ENCODE measurements around the gene SLC22A17. TPM values are rescaled to one million over a fixed set of nuclear protein-coding genes. Genes with fewer than 3 reads are reported as not detected.

Gene SLC22A17
- total RNA-seq, 1 experiment from 2014 or later, result 5.9 TPM

GRCh38 chr14:23361320-23361719, 8.6 kb upstream of the SLC22A17 start:
- no peak overlapping the region for H3K4me3 ChIP-seq (replicated peaks in 1 of 2; ENCODE audit: low read depth in 1 of 2, low read length in 2 of 2)
- H3K9me3 ChIP-seq (ENCODE audit: control insufficient read depth in 1 of 2, insufficient read depth in 1 of 2, low read depth in 1 of 2, low read length in 2 of 2), result no peaks in the 10 kb centered on the region
- no peak overlapping the region for H3K4me2 ChIP-seq (ENCODE audit: low read length)
- no peak overlapping the region for H2AFZ ChIP-seq (ENCODE audit: low read depth, low read length, poor library complexity, severe bottlenecking)
- no peaks in the 10 kb centered on the region for H4K20me1 ChIP-seq (ENCODE audit: insufficient read depth)
- no peaks in the 10 kb centered on the region for H3K9me2 ChIP-seq (ENCODE audit: insufficient read depth)
- ATAC-seq, result no peak
- H3K27me3 ChIP-seq (ENCODE audit: insufficient read depth, low read length), result 0 out of 2 replicates have a peak, but pooled peaks cover 3% of the 10 kb centered on the region
- no peak overlapping the region for H3K27ac ChIP-seq (ENCODE audit: low read depth, low read length)
- H3K79me2 ChIP-seq (ENCODE audit: insufficient read depth, low read length), result no peaks in the 10 kb centered on the region
- RAD21 ChIA-PET (ENCODE audit: low non-redundant PET in 1 of 2, low total read pairs in 2 of 2, uncharacterized antibody in 2 of 2, unreplicated experiment in 2 of 2), result no interaction called here
- POLR2A ChIA-PET, result no interaction called here
- CTCF ChIA-PET, result interaction anchor here (1.1 to 2.8 kb wide), 5 partner anchors 16 to 293 kb away, joined by 4 to 14 read pairs (median 5); no protein-coding TSS in a partner anchor
- H3K4me1 ChIP-seq (ENCODE audit: control insufficient read depth in 1 of 2, insufficient read depth in 2 of 2, low read length in 2 of 2), result no peaks in the 10 kb centered on the region
- intact Hi-C loops (cut with micrococcal nuclease), result no loop called here
- H3K9ac ChIP-seq (ENCODE audit: low read length), result no peak overlapping the region
- DNase-seq (ENCODE audit: low read depth, low spot score), result no peak
- no peaks in the 10 kb centered on the region for H3K36me3 ChIP-seq (ENCODE audit: control insufficient read depth in 1 of 2, insufficient read depth in 2 of 2, low read length in 2 of 2)
- BruUV-seq (replicated peaks), result no TSS peak
- TF ChIP-seq ZNF274 (IDR thresholded peaks at IDR 0.05; ENCODE audit: low read depth, low read length), result no peak
- no peak for TF ChIP-seq EGR1 (IDR thresholded peaks at IDR 0.05; ENCODE audit: low read depth)
- TF ChIP-seq POLR2A (IDR thresholded peaks at IDR 0.05; ENCODE audit: borderline replicate concordance, extremely low read depth, insufficient read depth, insufficient read length), result no peak
- TF ChIP-seq YY1 (IDR thresholded peaks at IDR 0.05; ENCODE audit: extremely low read depth, insufficient replicate concordance, low read depth, low read length), result no peak
- TF ChIP-seq EZH2 (IDR thresholded peaks at IDR 0.05), result no peak
- TF ChIP-seq JUND (IDR thresholded peaks at IDR 0.05), result no peak
- no peak for TF ChIP-seq SRF (IDR thresholded peaks at IDR 0.05; ENCODE audit: low read depth)

- no peaks in the 10 kb centered on the region for H4K20me1 ChIP-seq (ENCODE audit: insufficient read depth)
- no peaks in the 10 kb centered on the region for H3K79me2 ChIP-seq (ENCODE audit: insufficient read depth, low read length)
- no peaks in the 10 kb centered on the region for H3K36me3 ChIP-seq (ENCODE audit: control insufficient read depth in 1 of 2, insufficient read depth in 2 of 2, low read length in 2 of 2)
- ChIA-PET CTCF (interaction anchor here (0.7 to 2.8 kb wide), 9 partner anchors 15 to 292 kb away, joined by 3 to 14 read pairs (median 5); partner anchors contain the start of genes HOMEZ and PABPN1), POLR2A (no interaction called here), RAD21 (ENCODE audit: low non-redundant PET in 1 of 2, low total read pairs in 2 of 2, uncharacterized antibody in 2 of 2, unreplicated experiment in 2 of 2) (interaction anchor here in 1 of 2 experiments (0.9 to 1.6 kb wide), 2 partner anchors 19 to 34 kb away, joined by 3 to 6 read pairs; no protein-coding TSS in a partner anchor)
- no peak overlapping the region for H3K4me2 ChIP-seq (ENCODE audit: low read length)
- no TSS peak for BruUV-seq (replicated peaks)
- intact Hi-C loops (cut with micrococcal nuclease), result no loop called here
- ATAC-seq, result peak; percentile 73
- H3K9me3 ChIP-seq (ENCODE audit: control insufficient read depth in 1 of 2, insufficient read depth in 1 of 2, low read depth in 1 of 2, low read length in 2 of 2), result no peaks in the 10 kb centered on the region
- no peak for DNase-seq (ENCODE audit: low read depth, low spot score)
- 0 out of 2 replicates have a peak, but pooled peaks cover 3% of the 10 kb centered on the region for H3K27me3 ChIP-seq (ENCODE audit: insufficient read depth, low read length)
- no peak overlapping the region for H3K9ac ChIP-seq (ENCODE audit: low read length)
- H3K27ac ChIP-seq (ENCODE audit: low read depth, low read length), result no peak overlapping the region
- no peaks in the 10 kb centered on the region for H3K9me2 ChIP-seq (ENCODE audit: insufficient read depth)
- no peaks in the 10 kb centered on the region for H3K4me1 ChIP-seq (ENCODE audit: control insufficient read depth in 1 of 2, insufficient read depth in 2 of 2, low read length in 2 of 2)
- H2AFZ ChIP-seq (ENCODE audit: low read depth, low read length, poor library complexity, severe bottlenecking), result no peak overlapping the region
- TF ChIP-seq POLR2AphosphoS5 (IDR thresholded peaks at IDR 0.05; ENCODE audit: low read depth, low read length) (no peak), ZNF274 (IDR thresholded peaks at IDR 0.05; ENCODE audit: low read depth, low read length) (no peak), FOSL1 (IDR thresholded peaks at IDR 0.05; ENCODE audit: low read depth) (no peak), RAD21 (IDR thresholded peaks at IDR 0.05; ENCODE audit: low read depth) (peak; percentile 45), EZH2 (IDR thresholded peaks at IDR 0.05) (no peak), ZFX (IDR thresholded peaks at IDR 0.05) (no peak), TCF7L2 (IDR thresholded peaks at IDR 0.05; ENCODE audit: borderline replicate concordance, extremely low read depth, insufficient read depth, insufficient read length) (no peak), JUND (IDR thresholded peaks at IDR 0.05) (no peak), CTCF (IDR thresholded peaks at IDR 0.05 in 2 of 3, conservative IDR thresholded peaks at IDR 0.05 in 1 of 3; ENCODE audit: borderline replicate concordance in 1 of 3, insufficient read depth in 1 of 3, low read depth in 2 of 3, low read length in 2 of 3) (peak; percentile 43 to 51 (median 44); a peak in 5 of 6 replicates)
- TF ChIP-seq, protein P1, sequence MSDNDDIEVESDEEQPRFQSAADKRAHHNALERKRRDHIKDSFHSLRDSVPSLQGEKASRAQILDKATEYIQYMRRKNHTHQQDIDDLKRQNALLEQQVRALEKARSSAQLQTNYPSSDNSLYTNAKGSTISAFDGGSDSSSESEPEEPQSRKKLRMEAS (IDR thresholded peaks at IDR 0.05), result no peak
- no peak overlapping the region for H3K4me3 ChIP-seq (replicated peaks in 1 of 2; ENCODE audit: low read depth in 1 of 2, low read length in 2 of 2)
These were observed 7.8 kb upstream of the SLC22A17 start for GRCh38 chr14:23360496-23360895.
